ENCODE measurements around the gene CAPN12. TPM values are rescaled to one million over a fixed set of nuclear protein-coding genes. Genes with fewer than 3 reads are reported as not detected.
"Not testable (repeated sequence)": the region's sequence is repeated elsewhere in the genome, so short reads cannot be mapped to it uniquely, and the experiment has no call there.

CAPN12 gene
- total RNA-seq, 2 donors from 2014 or later: 0.74 to 0.90 TPM

DNA sequence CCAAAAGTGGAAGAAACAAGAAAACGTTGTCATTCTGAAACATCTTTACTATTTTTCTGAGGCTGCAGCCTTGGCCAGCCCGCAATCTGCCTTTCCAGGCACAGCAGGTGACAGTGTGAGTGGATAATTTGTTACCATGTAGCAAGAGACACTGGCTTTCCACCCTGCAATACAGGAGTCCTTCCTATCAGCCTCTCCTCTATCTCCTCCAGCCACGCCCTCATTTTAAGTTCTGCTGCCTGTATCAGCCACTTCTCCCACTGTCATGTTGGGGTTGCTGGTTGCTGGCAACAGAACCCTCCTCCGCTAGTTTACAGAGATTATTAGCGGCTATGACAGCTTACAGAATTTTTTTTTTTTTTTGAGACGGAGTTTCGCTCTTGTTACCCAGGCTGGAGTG is 36.8 kb upstream of the CAPN12 start:
- no peaks in the 10 kb centered on the region for H3K4me1 ChIP-seq
- H3K36me3 ChIP-seq: no peaks in the 10 kb centered on the region
- H3K9me3 ChIP-seq: no peaks in the 10 kb centered on the region
- DNase-seq (ENCODE audit: low spot score): no peak
- H3K4me3 ChIP-seq: no peak overlapping the region
- H3K27me3 ChIP-seq: no peaks in the 10 kb centered on the region
- H3K27ac ChIP-seq: no peak overlapping the region
- no peak for TF ChIP-seq CTCF (IDR thresholded peaks at IDR 0.05)

GRCh38 chr19:38780443-38780842 is 36.2 kb upstream of the CAPN12 start:
- no peak for TF ChIP-seq CTCF (IDR thresholded peaks at IDR 0.05)
- DNase-seq (ENCODE audit: low spot score): no peak

GRCh38 chr19:38778733-38779132 is 34.5 kb upstream of the CAPN12 start:
- Histone ChIP-seq H3K4me3 (no peak overlapping the region), H3K4me1 (no peaks in the 10 kb centered on the region), H3K36me3 (no peaks in the 10 kb centered on the region), H3K9me3 (no peaks in the 10 kb centered on the region), H3K27me3 (no peaks in the 10 kb centered on the region), H3K27ac (no peak overlapping the region)
- no peak for TF ChIP-seq CTCF (IDR thresholded peaks at IDR 0.05)
- DNase-seq (ENCODE audit: low spot score): no peak

More at GRCh38 chr19:38780443-38780842, 36.2 kb upstream of the CAPN12 start:
- no peaks in the 10 kb centered on the region for H3K9me3 ChIP-seq
- no peak overlapping the region for H3K4me3 ChIP-seq
- no peak overlapping the region for H3K27ac ChIP-seq
- no peaks in the 10 kb centered on the region for H3K4me1 ChIP-seq
- H3K27me3 ChIP-seq: no peaks in the 10 kb centered on the region
- no peaks in the 10 kb centered on the region for H3K36me3 ChIP-seq

- TF ChIP-seq CTCF (IDR thresholded peaks at IDR 0.05): no peak
- H3K27ac ChIP-seq: no peak overlapping the region
- no peaks in the 10 kb centered on the region for H3K9me3 ChIP-seq
- H3K27me3 ChIP-seq: no peaks in the 10 kb centered on the region
- no peak for DNase-seq (ENCODE audit: low spot score)
- no peak overlapping the region for H3K4me3 ChIP-seq
- peaks cover 0 to 7% of the 10 kb centered on the region in 2 donors for H3K4me1 ChIP-seq
- no peaks in the 10 kb centered on the region for H3K36me3 ChIP-seq
These were observed 30.1 kb upstream of the CAPN12 start for GRCh38 chr19:38774181-38774950.

- no peak for DNase-seq (ENCODE audit: low spot score)
- H3K36me3 ChIP-seq: no peaks in the 10 kb centered on the region
- H3K4me1 ChIP-seq: peaks cover 0 to 7% of the 10 kb centered on the region in 2 donors
- no peak within 1 kb of the TSS for H3K27ac ChIP-seq
- no peaks in the 10 kb centered on the region for H3K9me3 ChIP-seq
- H3K4me3 ChIP-seq: no peak within 1 kb of the TSS
- no peaks in the 10 kb centered on the region for H3K27me3 ChIP-seq
- TF ChIP-seq CTCF (IDR thresholded peaks at IDR 0.05): no peak
These were observed 29.3 kb upstream of the CAPN12 start, which contains the start of gene LGALS7 for GRCh38 chr19:38773469-38774177. Gene LGALS7 (minus strand): TSS chr19:38773517. CDS start chr19:38773492, 25 bp downstream.

GRCh38 chr19:38771569-38771968 is 27.3 kb upstream of the CAPN12 start:
- not testable (repeated sequence) for DNase-seq (ENCODE audit: low spot score); H3K4me3 ChIP-seq; H3K27me3 ChIP-seq; H3K9me3 ChIP-seq; H3K36me3 ChIP-seq; H3K4me1 ChIP-seq; H3K27ac ChIP-seq

DNA sequence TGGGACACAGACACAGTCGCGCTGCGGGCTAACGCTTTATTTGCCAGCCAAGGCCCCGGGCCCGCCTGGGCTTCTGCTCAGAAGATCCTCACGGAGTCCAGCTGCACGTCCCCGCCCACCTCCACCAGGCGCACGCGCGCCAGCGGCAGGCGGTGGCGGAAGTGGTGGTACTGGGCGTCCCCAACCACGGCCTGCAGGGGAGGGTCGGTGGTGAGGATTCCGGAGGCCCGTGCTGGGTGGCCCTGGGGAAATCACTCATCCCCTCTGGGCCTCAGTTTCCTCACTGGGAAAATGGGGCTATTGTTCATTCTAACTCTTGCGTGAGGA is 26.6 kb upstream of the CAPN12 start:
- not testable (repeated sequence) for H3K4me1 ChIP-seq; H3K9me3 ChIP-seq; H3K27me3 ChIP-seq; H3K27ac ChIP-seq; DNase-seq (ENCODE audit: low spot score); H3K36me3 ChIP-seq
- H3K4me3 ChIP-seq: peak overlapping the region in 1 of 2 donors; percentile 32

DNA sequence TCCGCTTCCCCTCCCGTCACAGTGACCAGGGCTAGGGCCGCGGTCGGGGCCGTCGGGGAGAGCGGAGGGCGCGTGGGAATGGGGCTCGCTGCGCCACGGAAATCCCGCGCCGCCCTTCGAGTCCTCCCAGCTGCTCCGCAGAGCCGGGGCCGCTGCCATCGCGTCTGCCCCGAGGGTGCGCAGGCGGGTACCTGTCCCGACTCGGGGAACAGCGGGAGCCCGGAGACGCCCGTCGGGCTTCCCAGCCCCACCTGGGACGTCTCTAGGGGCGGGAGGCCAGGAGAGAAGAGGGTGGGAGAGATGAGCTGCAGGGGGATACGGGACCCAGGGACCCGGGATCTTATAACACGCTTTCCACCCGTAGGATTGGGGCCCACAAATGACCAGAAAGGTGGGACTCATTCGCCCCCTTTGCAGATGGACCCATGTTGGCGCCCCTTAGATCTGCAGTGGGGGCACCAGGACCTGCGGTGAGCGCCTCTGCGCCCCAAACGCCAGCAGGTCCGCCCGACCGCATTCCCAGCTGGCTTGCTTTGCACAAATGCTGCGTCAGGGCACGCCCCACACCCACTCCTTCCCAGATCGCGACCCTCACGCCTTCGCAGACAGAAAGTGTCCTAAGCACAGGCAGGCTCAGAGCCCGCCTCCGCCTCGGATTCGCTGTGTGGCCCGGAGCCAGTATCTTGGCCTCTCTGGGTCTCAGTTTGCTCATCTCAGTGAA is 26.1 kb upstream of the CAPN12 start:
- not testable (repeated sequence) for H3K9me3 ChIP-seq; DNase-seq (ENCODE audit: low spot score); H3K36me3 ChIP-seq; H3K27me3 ChIP-seq; H3K4me1 ChIP-seq
- Histone ChIP-seq H3K27ac (peak overlapping the region in 1 of 2 donors; percentile 64), H3K4me3 (peak overlapping the region in 1 of 2 donors; percentile 49)

Data from right atrium auricular region (tissue), 2 donors.